ENCODE measurements around the gene RPL29.

The RPL29 gene

GRCh38 chr3:51966486-51966885 is 29.2 kb downstream of the RPL29 start:
- in situ Hi-C loops (cut with MboI; ENCODE audit: low sequenced_read_pairs): no loop called here

GRCh38 chr3:51966016-51966415 is 29.7 kb downstream of the RPL29 start:
- in situ Hi-C loops (cut with MboI; ENCODE audit: low sequenced_read_pairs): no loop called here

- in situ Hi-C loops (cut with MboI; ENCODE audit: low sequenced_read_pairs): no loop called here
These were observed 31.2 kb downstream of the RPL29 start for GRCh38 chr3:51964521-51964920.

- in situ Hi-C loops (cut with MboI; ENCODE audit: low sequenced_read_pairs): no loop called here
These were observed 31.7 kb downstream of the RPL29 start for GRCh38 chr3:51963951-51964451.

- in situ Hi-C loops (cut with MboI; ENCODE audit: low sequenced_read_pairs): no loop called here
These were observed 32.7 kb downstream of the RPL29 start for GRCh38 chr3:51962854-51963530.

- in situ Hi-C loops (cut with MboI; ENCODE audit: low sequenced_read_pairs): no loop called here
These were observed 33.8 kb downstream of the RPL29 start for GRCh38 chr3:51961602-51962569.

GRCh38 chr3:51961011-51961410 is 34.7 kb downstream of the RPL29 start:
- in situ Hi-C loops (cut with MboI; ENCODE audit: low sequenced_read_pairs): no loop called here

GRCh38 chr3:51960386-51960785 is 35.3 kb downstream of the RPL29 start:
- in situ Hi-C loops (cut with MboI; ENCODE audit: low sequenced_read_pairs): no loop called here

GRCh38 chr3:51959651-51960050 is 36.0 kb downstream of the RPL29 start:
- in situ Hi-C loops (cut with MboI; ENCODE audit: low sequenced_read_pairs): no loop called here

- in situ Hi-C loops (cut with MboI; ENCODE audit: low sequenced_read_pairs): no loop called here
These were observed 36.8 kb downstream of the RPL29 start for GRCh38 chr3:51958603-51959521.

- in situ Hi-C loops (cut with MboI; ENCODE audit: low sequenced_read_pairs): no loop called here
These were observed 38.0 kb downstream of the RPL29 start for GRCh38 chr3:51957520-51958205.

- in situ Hi-C loops (cut with MboI; ENCODE audit: low sequenced_read_pairs): no loop called here
These were observed 39.6 kb downstream of the RPL29 start for GRCh38 chr3:51955893-51956770.

- in situ Hi-C loops (cut with MboI; ENCODE audit: low sequenced_read_pairs): no loop called here
These were observed 40.4 kb downstream of the RPL29 start, which contains the start of gene GPR62 for GRCh38 chr3:51955175-51955892. Gene GPR62 (plus strand): TSS chr3:51955381. CDS start chr3:51955653, 272 bp downstream.

- in situ Hi-C loops (cut with MboI; ENCODE audit: low sequenced_read_pairs): no loop called here
These were observed 41.0 kb downstream of the RPL29 start for GRCh38 chr3:51954713-51955112.

- in situ Hi-C loops (cut with MboI; ENCODE audit: low sequenced_read_pairs): no loop called here
These were observed 41.6 kb downstream of the RPL29 start for GRCh38 chr3:51954105-51954504.

GRCh38 chr3:51953445-51953844 is 42.2 kb downstream of the RPL29 start:
- in situ Hi-C loops (cut with MboI; ENCODE audit: low sequenced_read_pairs): no loop called here

- in situ Hi-C loops (cut with MboI; ENCODE audit: low sequenced_read_pairs): no loop called here
These were observed 44.8 kb downstream of the RPL29 start for GRCh38 chr3:51950899-51951298.

GRCh38 chr3:51949121-51949520 is 46.6 kb downstream of the RPL29 start:
- in situ Hi-C loops (cut with MboI; ENCODE audit: low sequenced_read_pairs): no loop called here

All from HL-60/S4 treated with retinoic acid at 250 ng/mL for 4 days and 3 days (cell line).